HUES48 (cell line): Measurements from ENCODE around the gene WNT16.

ENCODE experiments used
- H3K27ac ChIP-seq: one replicate; pipeline ENCODE4 v1.7.0; 2013; ENCODE audit warnings: low read depth, low read length, inconsistent platforms
- H3K27me3 ChIP-seq: 2 replicates; pipeline ENCODE4 v1.6.1; 2013; ENCODE audit warnings: mild to moderate bottlenecking, low read length; ENCODE audit not compliant: control insufficient read depth, insufficient read depth
- H3K36me3 ChIP-seq: 2 replicates; pipeline ENCODE4 v1.6.1; 2013; ENCODE audit warnings: low read length; ENCODE audit not compliant: control insufficient read depth, insufficient read depth
- H3K4me1 ChIP-seq: 2 replicates; pipeline ENCODE4 v1.6.1; 2013; ENCODE audit warnings: mild to moderate bottlenecking, low read length; ENCODE audit not compliant: control insufficient read depth, insufficient read depth
- H3K4me3 ChIP-seq: 2 replicates; pipeline ENCODE4 v1.5.1; 2013; ENCODE audit warnings: mild to moderate bottlenecking, low read depth, low read length
- H3K9ac ChIP-seq: 2 replicates; pipeline ENCODE4 v1.6.1; 2013; ENCODE audit warnings: mild to moderate bottlenecking, low read depth, low read length, moderate library complexity
- H3K9me3 ChIP-seq: 2 replicates; pipeline ENCODE4 v1.6.1; 2013; ENCODE audit warnings: low read length; ENCODE audit not compliant: control insufficient read depth, insufficient read depth

The WNT16 gene

GRCh38 chr7:121294448-121294992 is 34.3 kb upstream of the WNT16 start:
- H3K9ac ChIP-seq, result no peak overlapping the region
- H3K27ac ChIP-seq, result no peak overlapping the region
- no peak overlapping the region for H3K4me3 ChIP-seq
- H3K27me3 ChIP-seq, result no peaks in the 10 kb centered on the region
- no peaks in the 10 kb centered on the region for H3K4me1 ChIP-seq
- no peaks in the 10 kb centered on the region for H3K9me3 ChIP-seq
- H3K36me3 ChIP-seq, result no peaks in the 10 kb centered on the region

GRCh38 chr7:121297843-121298242 is 31.0 kb upstream of the WNT16 start:
- Histone ChIP-seq H3K27ac (no peak overlapping the region), H3K4me3 (no peak overlapping the region), H3K9ac (no peak overlapping the region), H3K27me3 (no peaks in the 10 kb centered on the region), H3K9me3 (no peaks in the 10 kb centered on the region), H3K36me3 (no peaks in the 10 kb centered on the region), H3K4me1 (no peaks in the 10 kb centered on the region)

- Histone ChIP-seq H3K4me3 (no peak overlapping the region), H3K9me3 (no peaks in the 10 kb centered on the region), H3K27me3 (no peaks in the 10 kb centered on the region), H3K27ac (no peak overlapping the region), H3K4me1 (no peaks in the 10 kb centered on the region), H3K9ac (no peak overlapping the region), H3K36me3 (no peaks in the 10 kb centered on the region)
Measured at GRCh38 chr7:121298831-121299239, 30.0 kb upstream of the WNT16 start.

GRCh38 chr7:121300685-121301420 is 27.9 kb upstream of the WNT16 start:
- H3K4me3 ChIP-seq, result no peak overlapping the region
- no peak overlapping the region for H3K9ac ChIP-seq
- H3K4me1 ChIP-seq, result peaks cover 6% of the 10 kb centered on the region; the same call in 1 of the 2 replicates
- no peaks in the 10 kb centered on the region for H3K27me3 ChIP-seq
- no peaks in the 10 kb centered on the region for H3K9me3 ChIP-seq
- H3K36me3 ChIP-seq, result no peaks in the 10 kb centered on the region
- no peak overlapping the region for H3K27ac ChIP-seq

GRCh38 chr7:121301446-121302213 is 27.2 kb upstream of the WNT16 start:
- Histone ChIP-seq H3K4me3 (no peak overlapping the region), H3K4me1 (peaks cover 6% of the 10 kb centered on the region; the same call in 1 of the 2 replicates), H3K9me3 (no peaks in the 10 kb centered on the region), H3K27me3 (no peaks in the 10 kb centered on the region), H3K9ac (no peak overlapping the region), H3K36me3 (no peaks in the 10 kb centered on the region), H3K27ac (no peak overlapping the region)

GRCh38 chr7:121302214-121302745 is 26.5 kb upstream of the WNT16 start:
- no peak overlapping the region for H3K9ac ChIP-seq
- peaks cover 6% of the 10 kb centered on the region; the same call in 1 of the 2 replicates for H3K4me1 ChIP-seq
- no peaks in the 10 kb centered on the region for H3K36me3 ChIP-seq
- H3K9me3 ChIP-seq, result no peaks in the 10 kb centered on the region
- H3K27me3 ChIP-seq, result no peaks in the 10 kb centered on the region
- H3K27ac ChIP-seq, result no peak overlapping the region
- no peak overlapping the region for H3K4me3 ChIP-seq

- no peak overlapping the region for H3K4me3 ChIP-seq
- peaks cover 6% of the 10 kb centered on the region; the same call in 1 of the 2 replicates for H3K4me1 ChIP-seq
- H3K27ac ChIP-seq, result no peak overlapping the region
- H3K36me3 ChIP-seq, result no peaks in the 10 kb centered on the region
- H3K9me3 ChIP-seq, result no peaks in the 10 kb centered on the region
- H3K27me3 ChIP-seq, result no peaks in the 10 kb centered on the region
- no peak overlapping the region for H3K9ac ChIP-seq
Measured at GRCh38 chr7:121303422-121304101, 25.2 kb upstream of the WNT16 start.

GRCh38 chr7:121304102-121304658 is 24.6 kb upstream of the WNT16 start:
- no peaks in the 10 kb centered on the region for H3K27me3 ChIP-seq
- no peak overlapping the region for H3K27ac ChIP-seq
- H3K4me3 ChIP-seq, result no peak overlapping the region
- H3K4me1 ChIP-seq, result peaks cover 6% of the 10 kb centered on the region; the same call in 1 of the 2 replicates
- no peaks in the 10 kb centered on the region for H3K36me3 ChIP-seq
- no peak overlapping the region for H3K9ac ChIP-seq
- no peaks in the 10 kb centered on the region for H3K9me3 ChIP-seq

- Histone ChIP-seq H3K4me3 (no peak overlapping the region), H3K9me3 (no peaks in the 10 kb centered on the region), H3K36me3 (no peaks in the 10 kb centered on the region), H3K27ac (no peak overlapping the region), H3K9ac (no peak overlapping the region), H3K27me3 (no peaks in the 10 kb centered on the region), H3K4me1 (peaks cover 6% of the 10 kb centered on the region; the same call in 1 of the 2 replicates)
Measured at GRCh38 chr7:121305109-121305508, 23.7 kb upstream of the WNT16 start.

GRCh38 chr7:121306565-121306964 is 22.2 kb upstream of the WNT16 start:
- H3K9ac ChIP-seq, result no peak overlapping the region
- H3K4me3 ChIP-seq, result no peak overlapping the region
- no peaks in the 10 kb centered on the region for H3K9me3 ChIP-seq
- H3K36me3 ChIP-seq, result no peaks in the 10 kb centered on the region
- H3K27ac ChIP-seq, result no peak overlapping the region
- H3K27me3 ChIP-seq, result no peaks in the 10 kb centered on the region
- peaks cover 6% of the 10 kb centered on the region; the same call in 1 of the 2 replicates for H3K4me1 ChIP-seq
